Measurements from ENCODE around the gene PHF14.
"Not testable (repeated sequence)": the region's sequence is repeated elsewhere in the genome, so short reads cannot be mapped to it uniquely, and the experiment has no call there.

The PHF14 gene

GRCh38 chr7:10973061-10973941, at the start of gene PHF14:
PHF14 (plus strand) TSS chr7:10973872; CDS start chr7:10974324, 452 bp downstream.
- Histone ChIP-seq H3K9ac (ENCODE audit: low read length) (peak within 1 kb of the TSS; percentile 73), H3K9me3 (replicated peaks; ENCODE audit: insufficient read depth, low read length) (no peaks in the 10 kb centered on the region), H3K36me3 (replicated peaks; ENCODE audit: insufficient read depth, low read length) (no peaks in the 10 kb centered on the region), H3K27ac (ENCODE audit: low read length) (peak within 1 kb of the TSS; percentile 85), H3K9me2 (replicated peaks; ENCODE audit: insufficient read depth, low read length) (no peaks in the 10 kb centered on the region), H4K20me1 (ENCODE audit: insufficient read depth, low read length) (no peaks in the 10 kb centered on the region), H3K4me2 (ENCODE audit: low read depth, low read length) (peak within 1 kb of the TSS; percentile 95), H3K4me3 (ENCODE audit: low read length) (peak within 1 kb of the TSS; percentile 86), H2AFZ (ENCODE audit: low read length) (peak within 1 kb of the TSS; percentile 92), H3K79me2 (ENCODE audit: low read length) (peaks cover 18% of the 10 kb centered on the region), H3K27me3 (replicated peaks; ENCODE audit: insufficient read depth, low read length) (no peaks in the 10 kb centered on the region), H3F3A (ENCODE audit: insufficient read depth, low read length) (no peaks in the 10 kb centered on the region), H3K4me1 (ENCODE audit: low read length) (no peaks in the 10 kb centered on the region)
- DNase-seq: peak; percentile 98
- TF ChIP-seq CTCF (IDR thresholded peaks at IDR 0.05; ENCODE audit: low read length) (no peak), EZH2 (optimal IDR thresholded peaks at IDR 0.05; ENCODE audit: low read depth, low read length) (no peak), EZH2phosphoT487 (IDR thresholded peaks at IDR 0.05; ENCODE audit: low read length) (no peak)

GRCh38 chr7:10924370-10924769, 49.3 kb upstream of the PHF14 start:
- H3K9me2 ChIP-seq (replicated peaks; ENCODE audit: insufficient read depth, low read length): no peaks in the 10 kb centered on the region
- H3K27ac ChIP-seq (ENCODE audit: low read length): no peak overlapping the region
- no peaks in the 10 kb centered on the region for H3K36me3 ChIP-seq (replicated peaks; ENCODE audit: insufficient read depth, low read length)
- no peak overlapping the region for H3K4me3 ChIP-seq (ENCODE audit: low read length)
- no peaks in the 10 kb centered on the region for H3K27me3 ChIP-seq (replicated peaks; ENCODE audit: insufficient read depth, low read length)
- no peaks in the 10 kb centered on the region for H3F3A ChIP-seq (ENCODE audit: insufficient read depth, low read length)
- H3K4me1 ChIP-seq (ENCODE audit: low read length): no peaks in the 10 kb centered on the region
- H3K9me3 ChIP-seq (replicated peaks; ENCODE audit: insufficient read depth, low read length): no peaks in the 10 kb centered on the region
- no peak overlapping the region for H2AFZ ChIP-seq (ENCODE audit: low read length)
- no peak overlapping the region for H3K9ac ChIP-seq (ENCODE audit: low read length)
- TF ChIP-seq EZH2phosphoT487 (IDR thresholded peaks at IDR 0.05; ENCODE audit: low read length): no peak
- H4K20me1 ChIP-seq (ENCODE audit: insufficient read depth, low read length): no peaks in the 10 kb centered on the region
- no peak overlapping the region for H3K4me2 ChIP-seq (ENCODE audit: low read depth, low read length)
- no peaks in the 10 kb centered on the region for H3K79me2 ChIP-seq (ENCODE audit: low read length)
- DNase-seq: no peak

GRCh38 chr7:10928203-10928602, 45.5 kb upstream of the PHF14 start:
- H3K9me3 ChIP-seq (replicated peaks; ENCODE audit: insufficient read depth, low read length); H3K79me2 ChIP-seq (ENCODE audit: low read length); H3K4me2 ChIP-seq (ENCODE audit: low read depth, low read length); H2AFZ ChIP-seq (ENCODE audit: low read length); H3F3A ChIP-seq (ENCODE audit: insufficient read depth, low read length); H4K20me1 ChIP-seq (ENCODE audit: insufficient read depth, low read length); H3K36me3 ChIP-seq (replicated peaks; ENCODE audit: insufficient read depth, low read length); DNase-seq; H3K27ac ChIP-seq (ENCODE audit: low read length); H3K4me3 ChIP-seq (ENCODE audit: low read length); H3K4me1 ChIP-seq (ENCODE audit: low read length); H3K9ac ChIP-seq (ENCODE audit: low read length); H3K27me3 ChIP-seq (replicated peaks; ENCODE audit: insufficient read depth, low read length); H3K9me2 ChIP-seq (replicated peaks; ENCODE audit: insufficient read depth, low read length): not testable (repeated sequence)

- Histone ChIP-seq H3K9me3 (replicated peaks; ENCODE audit: insufficient read depth, low read length) (no peaks in the 10 kb centered on the region), H3K36me3 (replicated peaks; ENCODE audit: insufficient read depth, low read length) (peaks cover 7% of the 10 kb centered on the region; the same call in 1 of the 2 replicates), H3K4me3 (ENCODE audit: low read length) (no peak overlapping the region), H3K27ac (ENCODE audit: low read length) (no peak overlapping the region), H3K27me3 (replicated peaks; ENCODE audit: insufficient read depth, low read length) (no peaks in the 10 kb centered on the region), H3K79me2 (ENCODE audit: low read length) (peaks cover 15% of the 10 kb centered on the region), H3K4me2 (ENCODE audit: low read depth, low read length) (no peak overlapping the region), H3K9me2 (replicated peaks; ENCODE audit: insufficient read depth, low read length) (no peaks in the 10 kb centered on the region), H3F3A (ENCODE audit: insufficient read depth, low read length) (no peaks in the 10 kb centered on the region), H3K4me1 (ENCODE audit: low read length) (no peaks in the 10 kb centered on the region), H3K9ac (ENCODE audit: low read length) (no peak overlapping the region), H4K20me1 (ENCODE audit: insufficient read depth, low read length) (no peaks in the 10 kb centered on the region), H2AFZ (ENCODE audit: low read length) (no peak overlapping the region)
- TF ChIP-seq CTCF (IDR thresholded peaks at IDR 0.05; ENCODE audit: low read length): no peak
- TF ChIP-seq EZH2phosphoT487 (IDR thresholded peaks at IDR 0.05; ENCODE audit: low read length): no peak
- no peak for TF ChIP-seq EZH2 (optimal IDR thresholded peaks at IDR 0.05; ENCODE audit: low read depth, low read length)
- DNase-seq: no peak
Observed at GRCh38 chr7:10930551-10930950, 43.1 kb upstream of the PHF14 start.

Measured in MM.1S (cell line).